ENCODE data around the gene LNX1. TPM values are rescaled to one million over a fixed set of nuclear protein-coding genes. Genes with fewer than 3 reads are reported as not detected.

The LNX1 gene
- total and polyA plus RNA-seq, 2 of the 8 experiments (the other 6 are each of a cell fraction or from before 2014, with no cell fraction given): 2.7 to 3.8 TPM

DNA sequence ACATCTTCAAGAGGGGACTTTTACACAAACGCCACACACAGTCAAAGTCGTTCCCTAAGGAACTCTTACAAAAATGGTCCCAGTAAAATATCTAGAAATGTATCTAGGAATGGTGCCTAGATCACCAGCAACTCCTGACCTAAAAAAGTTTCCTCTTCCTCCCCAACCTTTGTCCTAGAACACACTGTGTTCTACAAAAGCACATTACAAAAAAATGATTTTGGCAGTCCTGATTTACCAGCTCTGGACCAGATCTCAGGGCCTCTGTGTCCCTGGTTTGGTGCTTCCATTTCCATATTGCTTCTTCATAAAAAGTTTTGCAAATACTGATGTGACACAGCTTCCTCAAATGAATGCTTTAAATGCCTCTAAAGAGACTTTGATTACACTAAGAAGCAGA is 55.0 kb downstream of the LNX1 start:
- H3K4me1 ChIP-seq (replicated peaks in 1 of 4; ENCODE audit: control insufficient read depth in 3 of 4, insufficient read depth in 4 of 4, low read length in 3 of 4): peaks cover 0 to 4% (median 3%) of the 10 kb centered on the region in 4 experiments; a peak in 3 of 7 replicates
- no peak overlapping the region for H2BK15ac ChIP-seq (ENCODE audit: low read length)
- H3K27ac ChIP-seq (ENCODE audit: low read depth, low read length): no peak overlapping the region
- no peak overlapping the region for H3K56ac ChIP-seq (replicated peaks; ENCODE audit: insufficient read length, low read depth, low read length)
- CTCF ChIA-PET (ENCODE audit: partially characterized antibody): interaction anchor here (0.7 kb wide), 1 partner anchor 11 kb away, joined by 3 read pairs; no protein-coding TSS in a partner anchor
- no peak overlapping the region for H2AK5ac ChIP-seq (ENCODE audit: low read depth, low read length)
- H3K4ac ChIP-seq (replicated peaks; ENCODE audit: insufficient read length, low read depth, low read length): no peak overlapping the region
- no peaks in the 10 kb centered on the region for H3K36me3 ChIP-seq (ENCODE audit: control insufficient read depth in 2 of 4, insufficient read depth in 4 of 4, low read length in 3 of 4)
- WGBS, 2 experiments (ENCODE audit: extremely low coverage in 1 of 2, insufficient coverage in 1 of 2, insufficient read length in 1 of 2, insufficient replicate concordance in 2 of 2, low coverage in 1 of 2, low lambda C conversion rate in 2 of 2, missing lambda C conversion rate in 1 of 2): 100% methylated on average over 2 of the region's 2 CpGs; no CpG with 5 or more reads in 1 of the 2 experiments
- no peak overlapping the region for H4K5ac ChIP-seq (ENCODE audit: insufficient read length, low read depth, low read length)
- no peak overlapping the region for H2BK12ac ChIP-seq (ENCODE audit: low read depth, low read length)
- FAIRE-seq: no peak
- H3K23ac ChIP-seq (ENCODE audit: insufficient read length): no peak overlapping the region
- DNase-seq (ENCODE audit: low read depth in 1 of 2, low spot score in 2 of 2): no peak
- H3K79me1 ChIP-seq (ENCODE audit: low read depth, low read length): no peaks in the 10 kb centered on the region
- H2BK120ac ChIP-seq (replicated peaks; ENCODE audit: low read depth, low read length): no peak overlapping the region
- no peaks in the 10 kb centered on the region for H3K9me3 ChIP-seq (ENCODE audit: insufficient read depth in 2 of 2, low read depth in 1 of 2, low read length in 1 of 2)
- H2BK5ac ChIP-seq (ENCODE audit: low read depth, low read length): no peak overlapping the region
- no peak overlapping the region for H3K4me3 ChIP-seq (ENCODE audit: extremely low read depth in 1 of 4, insufficient read depth in 2 of 4, low read depth in 3 of 4, low read length in 4 of 4)
- peaks cover 0 to 5% (median 3%) of the 10 kb centered on the region in 4 experiments; a peak in 4 of 7 replicates for H3K27me3 ChIP-seq (replicated peaks in 1 of 4; ENCODE audit: control insufficient read depth in 3 of 4, extremely low read depth in 1 of 4, insufficient read depth in 3 of 4, low read length in 3 of 4)
- H4K20me1 ChIP-seq (replicated peaks in 1 of 2; ENCODE audit: control insufficient read depth in 1 of 2, insufficient read depth in 2 of 2, low read length in 2 of 2): no peaks in the 10 kb centered on the region
- no peak overlapping the region for H3K18ac ChIP-seq (ENCODE audit: extremely low read depth, low read length)
- no peak overlapping the region for H4K91ac ChIP-seq (replicated peaks; ENCODE audit: insufficient read length, low read length)
- POLR2A ChIA-PET (ENCODE audit: partially characterized antibody): no interaction called here
- no peak overlapping the region for H3K9ac ChIP-seq (replicated peaks in 1 of 4; ENCODE audit: extremely low read depth in 1 of 4, low read depth in 3 of 4, low read length in 3 of 4)
- H3K79me2 ChIP-seq (ENCODE audit: control insufficient read depth in 1 of 2, insufficient read depth in 2 of 2, low read length in 2 of 2): no peaks in the 10 kb centered on the region
- no peak overlapping the region for H2BK20ac ChIP-seq (ENCODE audit: low read length)
- no peak overlapping the region for H4K8ac ChIP-seq (ENCODE audit: extremely low read depth, insufficient read depth, low read length)
- no peaks in the 10 kb centered on the region for H3K23me2 ChIP-seq (ENCODE audit: low read depth, low read length)
- no peak overlapping the region for H2AFZ ChIP-seq (ENCODE audit: low read length)
- no peak overlapping the region for H3K14ac ChIP-seq (ENCODE audit: insufficient read length)
- H3K4me2 ChIP-seq (ENCODE audit: insufficient read depth in 1 of 2, low read depth in 2 of 2, low read length in 2 of 2): no peak overlapping the region
- TF ChIP-seq SIN3A (conservative IDR thresholded peaks at IDR 0.05 in 1 of 2, IDR thresholded peaks at IDR 0.05 in 1 of 2; ENCODE audit: low read depth in 1 of 2, low read length in 2 of 2): no peak
- TF ChIP-seq KDM5A (IDR thresholded peaks at IDR 0.05; ENCODE audit: low read length): no peak

Data from H1 (cell line).